CD4-positive, alpha-beta T cell treated with Interleukin-17A for 1 hour (primary cell): Measurements from ENCODE around the gene NCAM2.

Experiments
- DNase-seq: peaks from one replicate; pipeline ENCODE4 v3.0.0-alpha.2; 2020

Gene NCAM2

DNA sequence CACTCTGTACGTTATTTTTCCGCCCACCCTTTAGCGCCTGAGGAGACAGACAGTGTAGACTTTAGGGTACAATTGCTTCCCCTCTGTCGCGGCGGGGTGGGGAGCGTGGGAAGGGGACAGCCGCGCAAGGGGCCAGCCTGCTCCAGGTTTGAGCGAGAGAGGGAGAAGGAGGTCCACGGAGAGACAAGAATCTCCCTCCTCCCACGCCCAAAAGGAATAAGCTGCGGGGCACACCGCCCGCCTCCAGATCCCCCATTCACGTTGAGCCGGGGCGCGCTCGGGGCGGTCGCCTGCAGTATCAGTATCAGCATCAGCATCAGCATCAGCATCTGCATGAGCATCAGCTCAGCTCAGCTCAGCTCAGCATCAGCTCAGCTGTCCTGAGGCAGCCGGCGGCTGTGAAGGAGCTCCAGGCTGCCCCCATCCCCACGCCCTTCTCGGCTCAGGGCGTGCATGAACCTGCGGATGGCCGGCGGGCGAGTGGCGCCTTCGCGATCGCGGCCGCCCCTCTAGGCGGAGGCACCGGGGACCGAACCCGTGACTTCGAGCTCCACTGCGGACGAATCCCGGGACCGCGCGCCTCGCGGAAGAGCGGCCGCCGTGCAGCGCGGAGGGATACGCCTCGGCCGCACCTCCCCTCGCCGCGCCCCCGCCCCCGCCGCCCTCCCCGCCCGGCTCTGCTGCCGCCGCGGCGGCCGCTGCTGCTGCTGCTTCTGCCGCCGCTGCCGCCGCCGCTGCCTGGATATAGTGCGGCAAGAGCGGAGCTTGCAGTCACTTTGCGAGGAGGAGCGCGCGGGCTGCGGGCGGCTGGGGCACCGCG is at the start of gene NCAM2:
Gene NCAM2 (plus strand): TSS at position 774 of the 820 bp plus-strand sequence.
- DNase-seq = peak; percentile 61

GRCh38 chr21:20949884-20950283 is 48.3 kb upstream of the NCAM2 start:
- no peak for DNase-seq

DNA sequence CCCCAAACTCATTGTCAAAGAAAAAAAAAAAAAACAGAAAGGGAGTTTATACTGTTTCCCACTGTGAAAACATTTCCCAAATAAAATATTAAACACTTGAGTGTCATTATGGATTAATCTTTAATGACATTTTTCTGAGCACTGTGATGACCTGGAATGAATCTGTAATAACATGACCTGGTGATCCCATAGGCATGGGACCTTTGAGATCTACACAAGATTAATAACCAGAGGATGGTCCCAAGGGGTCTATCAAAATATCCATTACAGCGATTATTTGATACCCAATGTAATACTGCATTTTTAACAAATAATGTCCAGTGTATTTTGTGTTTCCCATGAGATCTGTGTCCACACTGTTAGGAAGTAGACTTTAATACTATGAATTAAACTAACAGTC is 32.4 kb upstream of the NCAM2 start:
- DNase-seq = no peak

GRCh38 chr21:20968391-20968790 is 29.8 kb upstream of the NCAM2 start:
- no peak for DNase-seq

GRCh38 chr21:20970691-20971090 is 27.5 kb upstream of the NCAM2 start:
- DNase-seq = no peak

DNA sequence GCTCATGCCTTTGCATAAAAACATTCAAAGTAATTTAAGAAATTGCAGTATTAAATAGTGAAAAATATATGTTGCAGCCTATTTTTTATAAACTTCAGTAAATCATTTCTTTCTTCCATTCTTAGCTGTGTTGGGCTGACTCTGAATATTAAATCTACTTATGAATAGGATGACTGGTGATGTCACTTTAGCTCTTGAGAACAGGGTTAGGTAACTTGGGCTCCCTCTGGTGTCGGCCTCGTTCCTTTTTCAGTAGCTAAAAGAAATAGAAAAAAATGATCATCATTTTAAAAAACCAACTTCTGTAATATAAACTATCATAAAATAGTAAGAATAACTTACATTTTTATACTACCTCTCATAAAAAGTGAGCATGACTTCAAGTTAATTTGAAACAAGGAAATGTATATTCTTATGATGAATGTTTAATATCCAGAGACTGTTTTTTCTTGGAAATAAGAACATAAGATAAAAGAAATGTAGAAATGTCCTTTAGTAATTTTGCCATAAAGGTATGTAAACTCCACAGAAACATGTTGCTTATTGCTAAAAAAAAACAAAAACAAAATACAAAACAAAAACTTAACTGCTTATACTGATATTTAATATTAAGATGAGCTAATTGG is 26.8 kb upstream of the NCAM2 start:
- peak; percentile 2 for DNase-seq

- no peak for DNase-seq
These were observed 3.4 kb upstream of the NCAM2 start for GRCh38 chr21:20994790-20995189.

DNA sequence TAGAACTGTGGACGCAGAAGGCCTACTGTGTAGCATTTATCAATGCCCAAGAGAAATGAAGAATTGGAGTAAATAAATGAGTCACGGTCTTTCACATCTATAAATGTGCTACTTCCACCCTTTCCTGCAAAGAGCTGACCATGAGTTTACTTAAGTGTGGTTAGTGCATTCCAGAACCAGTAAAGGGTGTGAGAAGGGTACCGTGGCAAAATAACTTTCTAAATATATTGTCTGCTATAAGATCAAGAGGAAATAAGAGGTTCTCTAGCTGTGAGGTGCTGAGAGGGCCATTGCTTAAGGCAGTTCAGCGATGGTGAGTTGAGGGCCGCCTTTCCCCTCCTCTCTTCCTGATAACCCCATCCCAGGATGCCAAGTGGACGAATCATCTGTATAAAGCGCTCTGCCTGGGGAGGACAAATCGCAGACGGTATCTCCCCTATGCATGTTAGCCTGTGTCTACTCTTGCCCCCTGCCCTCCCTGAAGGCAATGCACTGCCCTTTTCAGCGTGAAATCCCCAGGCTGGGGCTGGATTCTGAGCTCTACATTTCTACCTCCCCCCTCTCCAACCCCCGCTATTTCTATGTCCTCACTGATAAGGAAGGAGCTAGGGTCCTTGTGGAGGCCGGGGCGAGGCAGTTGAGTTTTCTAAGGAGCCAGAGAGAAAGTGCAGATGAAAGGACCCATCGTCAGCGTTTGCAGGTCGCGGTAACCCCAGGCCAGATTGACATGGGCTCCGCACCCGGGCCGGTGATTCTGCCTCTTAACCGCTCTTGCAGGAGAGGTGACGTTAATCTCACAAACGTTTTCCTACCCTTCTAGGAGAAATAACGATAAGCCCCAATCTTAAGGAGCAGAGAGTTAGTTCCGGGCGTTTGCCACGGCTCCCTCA is 1.5 kb upstream of the NCAM2 start:
- DNase-seq = no peak

- DNase-seq = no peak
These were observed 936 bp upstream of the NCAM2 start for GRCh38 chr21:20997311-20997635.

GRCh38 chr21:20998456-20998789 is 214 bp downstream of the NCAM2 start:
- DNase-seq = no peak

DNA sequence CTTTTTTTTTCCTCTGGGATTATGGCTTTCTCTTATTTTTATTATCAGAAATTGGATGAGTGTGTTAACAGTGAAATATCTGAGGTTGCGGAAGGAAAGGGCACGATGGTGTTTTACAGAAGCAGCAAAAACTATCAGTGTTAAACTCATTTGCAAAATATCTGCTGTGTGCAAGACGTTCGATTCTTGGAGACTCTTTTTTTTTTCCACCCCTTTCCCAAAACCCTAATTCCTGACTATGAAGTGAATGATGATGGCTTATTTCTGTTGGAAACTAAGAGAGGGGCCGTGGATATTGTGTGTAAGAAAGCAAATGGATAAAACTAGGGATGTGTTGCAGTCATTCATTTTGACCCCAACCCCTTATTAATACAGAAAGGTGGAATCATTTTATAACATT is 677 bp downstream of the NCAM2 start:
- no peak for DNase-seq

GRCh38 chr21:20999659-21000058 is 1.4 kb downstream of the NCAM2 start:
- peak; percentile 35 for DNase-seq

GRCh38 chr21:21000591-21001175 is 2.5 kb downstream of the NCAM2 start:
- DNase-seq = no peak

GRCh38 chr21:21001591-21002100 is 3.4 kb downstream of the NCAM2 start:
- DNase-seq = no peak

DNA sequence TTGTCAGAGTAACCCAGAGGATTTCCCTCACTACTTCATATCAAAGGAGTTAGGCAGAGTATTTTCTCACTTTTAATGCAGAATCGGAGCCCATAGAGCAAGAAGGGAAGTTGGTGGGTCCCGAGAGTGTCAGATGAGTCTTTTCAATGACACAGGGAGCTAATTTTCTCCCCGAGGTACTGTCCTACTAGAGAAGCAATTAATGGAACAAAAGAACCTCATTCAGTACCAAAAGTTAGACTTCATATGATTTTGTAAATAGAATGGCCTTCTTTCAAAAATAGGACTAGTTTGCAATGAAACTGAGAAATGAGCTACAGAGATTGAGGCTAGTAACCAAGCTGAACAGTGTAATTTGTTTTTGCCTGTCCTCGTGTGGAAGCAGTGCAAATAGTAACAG is 3.9 kb downstream of the NCAM2 start:
- no peak for DNase-seq

DNA sequence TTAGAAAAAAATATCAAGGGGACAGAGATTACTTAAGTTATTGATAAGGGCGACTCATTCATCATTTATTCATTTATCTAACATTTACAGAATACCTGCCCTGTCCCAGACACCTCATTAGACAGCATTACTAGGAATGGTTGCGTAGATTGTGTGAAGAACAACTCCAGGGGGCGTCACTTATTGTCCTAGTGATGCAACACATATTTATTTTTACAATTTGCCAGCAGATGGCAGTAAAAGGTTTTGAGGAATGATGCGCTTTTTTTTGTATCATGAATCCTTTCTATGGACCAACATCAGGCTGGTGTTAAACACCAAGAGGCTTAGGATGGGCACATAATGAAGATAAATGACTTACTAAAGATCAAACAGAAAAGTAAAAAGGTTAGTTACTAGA is 5.5 kb downstream of the NCAM2 start:
- DNase-seq = no peak

GRCh38 chr21:21007606-21008005 is 9.4 kb downstream of the NCAM2 start:
- no peak for DNase-seq

- no peak for DNase-seq
These were observed 12.0 kb downstream of the NCAM2 start for GRCh38 chr21:21010228-21010627.

DNA sequence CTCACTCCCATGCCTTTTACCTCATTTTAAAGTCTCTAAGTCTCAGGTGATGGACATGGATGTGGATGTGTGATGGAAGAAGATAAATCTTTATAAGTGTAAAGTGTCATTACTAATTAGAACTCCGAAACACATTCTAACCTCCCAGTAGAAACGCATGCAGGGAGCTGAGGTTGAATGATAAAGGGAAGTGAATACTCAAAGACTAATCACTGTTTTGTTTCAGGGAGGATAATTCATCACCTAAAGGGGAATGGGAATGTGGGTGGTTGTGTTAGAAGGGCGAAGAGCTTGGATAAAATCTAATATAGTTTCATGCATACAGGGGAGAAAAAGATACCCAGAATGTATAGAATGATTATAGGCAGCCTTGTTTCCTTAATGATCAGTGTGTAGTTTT is 12.5 kb downstream of the NCAM2 start:
- no peak for DNase-seq

DNA sequence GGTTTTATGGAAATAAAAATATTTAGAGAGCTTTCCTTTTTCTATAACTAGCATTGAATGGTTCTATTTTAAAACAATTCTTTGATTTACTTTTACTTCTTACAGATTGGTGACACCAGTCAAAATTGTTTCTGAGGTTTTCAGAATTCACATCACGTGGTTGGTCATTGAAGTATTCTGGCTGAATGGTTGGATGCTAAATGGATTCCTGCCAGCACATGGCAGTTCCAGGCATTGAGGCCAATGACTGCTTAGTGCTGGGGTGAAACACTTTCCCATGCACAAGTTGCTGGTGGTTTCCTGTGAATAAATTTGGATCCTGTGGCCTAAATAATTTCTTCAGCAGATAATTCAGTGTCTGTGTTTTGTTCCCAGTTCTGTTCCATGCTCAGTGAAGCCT is 20.6 kb downstream of the NCAM2 start:
- DNase-seq = no peak

- no peak for DNase-seq
These were observed 21.5 kb downstream of the NCAM2 start for GRCh38 chr21:21019681-21020080.

DNA sequence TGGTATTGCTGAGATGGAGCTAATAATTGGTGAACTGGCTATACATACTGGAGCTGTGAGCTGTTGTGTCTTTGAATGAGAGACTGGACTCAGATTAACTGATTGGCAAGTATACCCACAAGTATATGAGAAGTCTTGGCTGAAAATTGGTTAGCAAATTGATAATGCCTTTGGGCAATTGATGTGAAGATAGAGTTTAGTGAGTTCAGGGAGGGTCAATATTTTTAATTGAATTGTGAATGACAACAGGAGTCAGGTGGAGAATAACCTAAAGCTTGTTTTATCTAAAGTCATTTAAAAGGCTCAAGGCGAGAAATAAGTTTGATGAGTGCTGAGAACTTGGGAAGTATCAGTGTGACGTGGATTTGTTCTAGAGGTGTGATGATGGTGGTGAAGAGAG is 27.5 kb downstream of the NCAM2 start:
- DNase-seq = no peak

GRCh38 chr21:21028275-21028820 is 30.1 kb downstream of the NCAM2 start:
- no peak for DNase-seq
